ENCODE measurements around the gene BIRC3.

DNA sequence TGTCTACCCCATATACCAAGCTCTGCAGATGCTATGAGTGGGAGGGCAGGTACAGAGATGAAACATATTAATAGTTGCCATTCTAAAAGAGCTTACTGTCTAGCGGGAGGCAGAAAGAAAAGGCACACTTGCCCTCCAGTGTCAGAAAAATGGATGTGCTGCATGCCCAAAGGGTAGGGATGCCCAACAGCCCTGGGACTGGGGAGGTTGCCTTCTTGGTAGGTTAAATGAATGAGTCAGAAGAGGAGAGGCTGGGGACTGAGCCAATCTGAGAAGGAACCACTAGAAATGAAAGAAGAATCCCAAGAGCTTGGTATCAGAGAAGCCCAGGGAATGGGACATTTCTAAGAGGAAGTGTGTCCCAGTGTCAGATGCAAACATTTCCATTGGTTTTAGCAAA, 1.2 kb downstream of the BIRC3 start:
- TF ChIP-seq TAF1 (IDR thresholded peaks at IDR 0.05; ENCODE audit: low read depth), result no peak
- no peak for TF ChIP-seq SMC3 (conservative IDR thresholded peaks at IDR 0.05; ENCODE audit: poor library complexity)
- TF ChIP-seq, protein P1, sequence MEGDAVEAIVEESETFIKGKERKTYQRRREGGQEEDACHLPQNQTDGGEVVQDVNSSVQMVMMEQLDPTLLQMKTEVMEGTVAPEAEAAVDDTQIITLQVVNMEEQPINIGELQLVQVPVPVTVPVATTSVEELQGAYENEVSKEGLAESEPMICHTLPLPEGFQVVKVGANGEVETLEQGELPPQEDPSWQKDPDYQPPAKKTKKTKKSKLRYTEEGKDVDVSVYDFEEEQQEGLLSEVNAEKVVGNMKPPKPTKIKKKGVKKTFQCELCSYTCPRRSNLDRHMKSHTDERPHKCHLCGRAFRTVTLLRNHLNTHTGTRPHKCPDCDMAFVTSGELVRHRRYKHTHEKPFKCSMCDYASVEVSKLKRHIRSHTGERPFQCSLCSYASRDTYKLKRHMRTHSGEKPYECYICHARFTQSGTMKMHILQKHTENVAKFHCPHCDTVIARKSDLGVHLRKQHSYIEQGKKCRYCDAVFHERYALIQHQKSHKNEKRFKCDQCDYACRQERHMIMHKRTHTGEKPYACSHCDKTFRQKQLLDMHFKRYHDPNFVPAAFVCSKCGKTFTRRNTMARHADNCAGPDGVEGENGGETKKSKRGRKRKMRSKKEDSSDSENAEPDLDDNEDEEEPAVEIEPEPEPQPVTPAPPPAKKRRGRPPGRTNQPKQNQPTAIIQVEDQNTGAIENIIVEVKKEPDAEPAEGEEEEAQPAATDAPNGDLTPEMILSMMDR (IDR thresholded peaks at IDR 0.05; ENCODE audit: poor library complexity, severe bottlenecking), result no peak
- TF ChIP-seq, protein P2, sequence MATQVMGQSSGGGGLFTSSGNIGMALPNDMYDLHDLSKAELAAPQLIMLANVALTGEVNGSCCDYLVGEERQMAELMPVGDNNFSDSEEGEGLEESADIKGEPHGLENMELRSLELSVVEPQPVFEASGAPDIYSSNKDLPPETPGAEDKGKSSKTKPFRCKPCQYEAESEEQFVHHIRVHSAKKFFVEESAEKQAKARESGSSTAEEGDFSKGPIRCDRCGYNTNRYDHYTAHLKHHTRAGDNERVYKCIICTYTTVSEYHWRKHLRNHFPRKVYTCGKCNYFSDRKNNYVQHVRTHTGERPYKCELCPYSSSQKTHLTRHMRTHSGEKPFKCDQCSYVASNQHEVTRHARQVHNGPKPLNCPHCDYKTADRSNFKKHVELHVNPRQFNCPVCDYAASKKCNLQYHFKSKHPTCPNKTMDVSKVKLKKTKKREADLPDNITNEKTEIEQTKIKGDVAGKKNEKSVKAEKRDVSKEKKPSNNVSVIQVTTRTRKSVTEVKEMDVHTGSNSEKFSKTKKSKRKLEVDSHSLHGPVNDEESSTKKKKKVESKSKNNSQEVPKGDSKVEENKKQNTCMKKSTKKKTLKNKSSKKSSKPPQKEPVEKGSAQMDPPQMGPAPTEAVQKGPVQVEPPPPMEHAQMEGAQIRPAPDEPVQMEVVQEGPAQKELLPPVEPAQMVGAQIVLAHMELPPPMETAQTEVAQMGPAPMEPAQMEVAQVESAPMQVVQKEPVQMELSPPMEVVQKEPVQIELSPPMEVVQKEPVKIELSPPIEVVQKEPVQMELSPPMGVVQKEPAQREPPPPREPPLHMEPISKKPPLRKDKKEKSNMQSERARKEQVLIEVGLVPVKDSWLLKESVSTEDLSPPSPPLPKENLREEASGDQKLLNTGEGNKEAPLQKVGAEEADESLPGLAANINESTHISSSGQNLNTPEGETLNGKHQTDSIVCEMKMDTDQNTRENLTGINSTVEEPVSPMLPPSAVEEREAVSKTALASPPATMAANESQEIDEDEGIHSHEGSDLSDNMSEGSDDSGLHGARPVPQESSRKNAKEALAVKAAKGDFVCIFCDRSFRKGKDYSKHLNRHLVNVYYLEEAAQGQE (IDR thresholded peaks at IDR 0.05; ENCODE audit: borderline replicate concordance), result no peak

Data from neural cell (in vitro differentiated cells).